Activated CD8-positive, alpha-beta T cell treated with anti-CD3 and anti-CD28 coated beads, Interleukin-2, amount 10 ng/mL, durations not matched to agents 7 days and 5 days (primary cell): ENCODE results near the gene PDS5B. TPM values are rescaled to one million over a fixed set of nuclear protein-coding genes. Genes with fewer than 3 reads are reported as not detected.
A peak's percentile ranks its signal among the peaks of the same experiment; 100 is the strongest.
"Not testable (repeated sequence)": the region's sequence is repeated elsewhere in the genome, so short reads cannot be mapped to it uniquely, and the experiment has no call there.

Experiments used
- ATAC-seq: fragments of 150-1000 bp; cut with Tn5 transposase; one replicate; pipeline ENCODE4 v1.10.0; 2021; ENCODE audit warnings: moderate library complexity
- CTCF ChIA-PET: fragments of 350-600 bp; sonication (Branson Sonifier 250); formaldehyde crosslinking; loops from one replicate; lab custom pipeline; 2021; ENCODE audit warnings: antibody characterized with exemption; lab: Charles Lee
- POLR2A ChIA-PET: fragments of 350-600 bp; sonication (Branson Sonifier 250); formaldehyde crosslinking; loops from one replicate; lab custom pipeline; 2021; ENCODE audit warnings: antibody characterized with exemption; lab: Charles Lee
- DNase-seq: peaks from one replicate; pipeline ENCODE4 v3.0.0-alpha.2; 2020
- H3K27ac Mint-ChIP-seq: one replicate; pipeline ENCODE4 v1.8.0; 2021; ENCODE audit warnings: mild to moderate bottlenecking, mixed read lengths
- H3K27me3 Mint-ChIP-seq: one replicate; pipeline ENCODE4 v1.8.0; 2021; ENCODE audit warnings: low read depth, mixed read lengths
- H3K36me3 Mint-ChIP-seq: one replicate; pipeline ENCODE4 v1.8.0; 2021; ENCODE audit warnings: low read depth, mixed read lengths
- H3K4me1 Mint-ChIP-seq: one replicate; pipeline ENCODE4 v1.8.0; 2021; ENCODE audit warnings: low read depth, mixed read lengths
- H3K4me3 Mint-ChIP-seq: one replicate; pipeline ENCODE4 v1.8.0; 2021; ENCODE audit warnings: mild to moderate bottlenecking, mixed read lengths
- H3K9me3 Mint-ChIP-seq: one replicate; pipeline ENCODE4 v1.8.0; 2022; ENCODE audit warnings: mixed read lengths; ENCODE audit not compliant: insufficient read depth
- total RNA-seq, 2 experiments: library from RNA; stranded (reverse); gene quantifications; one replicate each; pipeline ENCODE4 v1.2.3, GENCODE V29; 2021

PDS5B gene
- total RNA-seq, 2 experiments from 2014 or later = 62.5 to 72.3 TPM

- Mint-ChIP-seq H3K4me3 (no peak overlapping the region), H3K4me1 (peaks cover 4% of the 10 kb centered on the region), H3K27ac (no peak overlapping the region), H3K36me3 (peaks cover 9% of the 10 kb centered on the region), H3K27me3 (peaks cover 3% of the 10 kb centered on the region), H3K9me3 (peaks cover 7% of the 10 kb centered on the region)
- DNase-seq (no peak), ATAC-seq (no peak)
- ChIA-PET POLR2A (no interaction called here), CTCF (interaction anchor here (0.8 to 0.9 kb wide), 2 partner anchors 14 to 67 kb away, joined by 3 read pairs; no protein-coding TSS in a partner anchor)
Measured at GRCh38 chr13:32804673-32805230, 218.5 kb downstream of the PDS5B start.

GRCh38 chr13:32811297-32811800 lies 225.1 kb downstream of the PDS5B start:
- ChIA-PET POLR2A (interaction anchor here (0.6 kb wide), 1 partner anchor 28 kb away, joined by 3 read pairs; no protein-coding TSS in a partner anchor), CTCF (no interaction called here)
- peaks cover 11% of the 10 kb centered on the region for H3K36me3 Mint-ChIP-seq
- peak overlapping the region; percentile 55 for H3K4me3 Mint-ChIP-seq
- peaks cover 2% of the 10 kb centered on the region for H3K27me3 Mint-ChIP-seq
- H3K27ac Mint-ChIP-seq = peak overlapping the region; percentile 92
- peaks cover 23% of the 10 kb centered on the region for H3K4me1 Mint-ChIP-seq
- DNase-seq = peak; percentile 50
- peak; percentile 83 for ATAC-seq
- H3K9me3 Mint-ChIP-seq = peaks cover 28% of the 10 kb centered on the region

GRCh38 chr13:32821149-32821688 lies 235.0 kb downstream of the PDS5B start:
- no peaks in the 10 kb centered on the region for H3K36me3 Mint-ChIP-seq
- DNase-seq = no peak
- POLR2A ChIA-PET = no interaction called here

GRCh38 chr13:32822771-32823170 lies 236.5 kb downstream of the PDS5B start:
- no peak overlapping the region for H3K4me3 Mint-ChIP-seq
- POLR2A ChIA-PET = no interaction called here
- H3K9me3 Mint-ChIP-seq = no peaks in the 10 kb centered on the region
- DNase-seq (no peak), ATAC-seq (no peak)
- CTCF ChIA-PET = no interaction called here
- H3K4me1 Mint-ChIP-seq = no peaks in the 10 kb centered on the region
- H3K27ac Mint-ChIP-seq = no peak overlapping the region
- H3K36me3 Mint-ChIP-seq = no peaks in the 10 kb centered on the region
- H3K27me3 Mint-ChIP-seq = peaks cover 3% of the 10 kb centered on the region

More at GRCh38 chr13:32821149-32821688, 235.0 kb downstream of the PDS5B start:
- CTCF ChIA-PET = no interaction called here
- Mint-ChIP-seq H3K4me3 (no peak overlapping the region), H3K9me3 (no peaks in the 10 kb centered on the region), H3K27me3 (peaks cover 3% of the 10 kb centered on the region), H3K27ac (no peak overlapping the region), H3K4me1 (no peaks in the 10 kb centered on the region)
- no peak for ATAC-seq

DNA sequence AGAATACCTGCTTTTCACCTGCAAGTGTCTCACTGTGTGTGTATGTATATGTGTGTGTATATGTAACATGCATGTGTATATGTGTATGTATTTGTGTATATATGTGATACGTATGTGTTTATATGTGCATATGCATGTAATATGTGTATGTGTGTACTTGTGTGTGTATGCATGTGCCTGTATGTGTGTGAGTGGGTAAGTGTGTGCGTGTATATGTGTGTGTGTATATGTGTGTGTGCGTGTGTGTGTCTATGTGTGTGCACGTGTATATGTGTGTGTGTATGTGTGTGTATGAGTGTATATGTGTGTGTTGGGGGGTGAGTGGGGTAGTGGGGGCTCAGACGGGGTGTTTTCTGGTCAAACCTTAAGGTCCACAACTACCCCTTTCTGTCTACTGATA lies 237.3 kb downstream of the PDS5B start:
- no peaks in the 10 kb centered on the region for H3K4me1 Mint-ChIP-seq
- no peak for ATAC-seq
- no peaks in the 10 kb centered on the region for H3K36me3 Mint-ChIP-seq
- H3K9me3 Mint-ChIP-seq = no peaks in the 10 kb centered on the region
- H3K4me3 Mint-ChIP-seq = no peak overlapping the region
- H3K27me3 Mint-ChIP-seq = peaks cover 3% of the 10 kb centered on the region
- DNase-seq = no peak
- ChIA-PET POLR2A (no interaction called here), CTCF (no interaction called here)
- no peak overlapping the region for H3K27ac Mint-ChIP-seq

DNA sequence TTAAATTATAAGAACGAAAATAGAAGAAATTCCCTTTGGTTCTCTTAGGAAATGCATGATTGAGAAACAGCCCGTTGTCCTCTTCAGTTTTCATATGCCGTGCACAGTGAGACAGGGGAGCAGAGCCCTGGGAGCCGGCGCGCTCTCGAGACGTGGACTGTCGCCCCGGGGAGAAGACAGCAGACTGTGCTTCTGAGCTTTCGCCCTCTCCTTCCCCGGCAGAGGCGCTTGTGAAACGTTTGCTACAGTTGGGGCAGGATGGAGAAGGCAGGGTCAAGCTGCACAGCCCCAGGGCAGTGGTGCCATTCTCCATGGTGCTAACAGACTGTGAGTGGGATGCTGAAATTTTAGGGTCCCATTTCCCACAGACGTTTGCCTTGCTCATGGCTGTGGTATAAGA lies 237.8 kb downstream of the PDS5B start:
- ATAC-seq (no peak), DNase-seq (no peak)
- Mint-ChIP-seq H3K36me3 (no peaks in the 10 kb centered on the region), H3K27me3 (peaks cover 3% of the 10 kb centered on the region), H3K4me1 (no peaks in the 10 kb centered on the region), H3K9me3 (no peaks in the 10 kb centered on the region), H3K27ac (no peak overlapping the region), H3K4me3 (no peak overlapping the region)
- CTCF ChIA-PET = no interaction called here
- POLR2A ChIA-PET = no interaction called here

GRCh38 chr13:32824675-32825074 lies 238.4 kb downstream of the PDS5B start:
- no peaks in the 10 kb centered on the region for H3K4me1 Mint-ChIP-seq
- peaks cover 3% of the 10 kb centered on the region for H3K27me3 Mint-ChIP-seq
- H3K36me3 Mint-ChIP-seq = no peaks in the 10 kb centered on the region
- ChIA-PET CTCF (interaction anchor here (1.2 kb wide), 1 partner anchor 88 kb away, joined by 3 read pairs; no protein-coding TSS in a partner anchor), POLR2A (no interaction called here)
- no peak overlapping the region for H3K27ac Mint-ChIP-seq
- H3K9me3 Mint-ChIP-seq = no peaks in the 10 kb centered on the region
- H3K4me3 Mint-ChIP-seq = no peak overlapping the region
- no peak for ATAC-seq
- no peak for DNase-seq

GRCh38 chr13:32825481-32825880 lies 239.2 kb downstream of the PDS5B start:
- no peaks in the 10 kb centered on the region for H3K36me3 Mint-ChIP-seq
- H3K4me3 Mint-ChIP-seq = no peak overlapping the region
- DNase-seq (no peak), ATAC-seq (no peak)
- ChIA-PET POLR2A (no interaction called here), CTCF (interaction anchor here (1.2 kb wide), 2 partner anchors 18 to 88 kb away, joined by 3 to 4 read pairs; no protein-coding TSS in a partner anchor)
- H3K27ac Mint-ChIP-seq = no peak overlapping the region
- peaks cover 8% of the 10 kb centered on the region for H3K4me1 Mint-ChIP-seq
- H3K27me3 Mint-ChIP-seq = peaks cover 3% of the 10 kb centered on the region
- H3K9me3 Mint-ChIP-seq = no peaks in the 10 kb centered on the region

DNA sequence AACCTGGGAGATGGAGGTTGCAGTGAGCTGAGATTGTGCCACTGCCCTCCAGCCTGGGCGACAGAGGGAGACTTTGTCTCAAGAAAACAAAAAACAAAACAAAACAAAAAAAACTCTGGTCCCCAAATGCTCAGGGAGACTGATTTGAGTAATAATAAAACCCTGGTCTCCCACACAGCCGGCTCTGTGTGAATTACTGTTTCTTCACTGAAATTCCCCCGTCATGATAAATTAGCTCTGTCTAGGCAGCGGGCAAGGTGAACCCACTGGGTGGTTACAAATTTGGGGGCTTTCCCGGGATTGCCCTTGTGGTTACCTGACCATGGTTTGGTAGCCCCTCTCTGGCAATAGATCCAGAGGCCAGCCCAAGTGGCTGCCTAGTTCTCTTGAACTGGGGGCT lies 240.1 kb downstream of the PDS5B start:
- H3K27me3 Mint-ChIP-seq, H3K27ac Mint-ChIP-seq, H3K36me3 Mint-ChIP-seq, ATAC-seq, DNase-seq, POLR2A ChIA-PET, H3K4me3 Mint-ChIP-seq, H3K9me3 Mint-ChIP-seq: not testable (repeated sequence)
- H3K4me1 Mint-ChIP-seq = peaks cover 11% of the 10 kb centered on the region
- CTCF ChIA-PET = interaction anchor here (1.2 kb wide), 1 partner anchor 19 kb away, joined by 4 read pairs; no protein-coding TSS in a partner anchor

Other genes starting within 250 kb of the PDS5B start
- gene N4BP2L1, start 158.3 kb upstream of the PDS5B start, total RNA-seq = 10 to 100 TPM; 27.7 to 27.8 TPM
- gene N4BP2L2, start 47.7 kb upstream of the PDS5B start, total RNA-seq = 100 to 1,000 TPM in 1 of 2 experiments, 10 to 100 TPM in 1; 97.1 to 111 TPM